HG03097 (cell line): Measurements from ENCODE around the gene HDHD5.

ENCODE experiments used
- ATAC-seq: cut with Tn5 transposase; IDR thresholded peaks from one replicate; pipeline ENCODE4 v1.9.1; 2021; ENCODE audit not compliant: unreplicated experiment, low FRiP score

Gene HDHD5

DNA sequence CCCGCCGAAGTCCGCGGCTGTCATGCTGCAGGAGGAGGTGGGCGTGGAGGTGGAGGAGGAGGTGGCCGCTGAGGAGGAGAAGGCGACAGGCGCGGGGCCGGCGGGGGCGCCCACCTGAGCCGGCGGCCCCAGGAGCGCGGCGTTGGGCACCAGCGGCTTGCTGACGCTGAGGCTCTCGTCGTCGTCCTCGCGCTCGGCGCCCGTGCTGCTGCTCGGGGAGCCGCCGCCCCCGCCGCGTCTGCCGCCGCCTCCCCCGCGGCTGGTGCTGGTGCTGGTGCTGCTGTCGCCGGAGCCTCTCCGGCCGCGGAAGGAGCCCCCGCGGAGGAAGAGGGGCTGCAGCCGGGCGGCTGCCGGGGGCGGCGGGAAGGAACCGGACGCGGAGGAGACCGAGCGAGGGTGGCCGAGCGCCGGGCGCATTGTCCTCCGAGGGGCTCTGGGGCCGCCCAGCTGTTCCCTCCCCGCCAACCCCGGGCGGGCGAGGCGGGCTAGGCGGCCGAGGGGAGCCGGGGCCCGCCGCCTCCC lies 38.3 kb downstream of the HDHD5 start:
- ATAC-seq = no peak

DNA sequence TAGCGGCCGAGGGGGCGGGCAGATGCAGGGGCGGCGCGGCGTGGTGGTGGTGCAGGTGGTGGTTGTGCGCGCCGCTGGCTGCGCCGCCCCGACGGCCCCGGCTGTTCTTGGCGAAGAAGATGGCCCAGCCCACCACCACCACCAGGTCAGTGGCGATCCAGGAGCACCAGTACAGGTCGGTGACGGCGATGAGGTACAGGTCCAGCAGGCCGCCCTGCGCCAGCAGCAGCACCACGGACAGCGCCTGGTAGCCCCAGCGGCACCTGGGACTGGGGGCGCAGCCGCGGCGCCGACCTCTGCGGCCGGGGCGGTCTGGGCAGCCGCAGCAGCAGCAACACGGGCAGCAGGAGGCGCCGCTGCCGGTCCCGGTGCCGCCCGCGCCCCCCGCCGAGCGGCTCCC lies 38.8 kb downstream of the HDHD5 start:
- no peak for ATAC-seq

DNA sequence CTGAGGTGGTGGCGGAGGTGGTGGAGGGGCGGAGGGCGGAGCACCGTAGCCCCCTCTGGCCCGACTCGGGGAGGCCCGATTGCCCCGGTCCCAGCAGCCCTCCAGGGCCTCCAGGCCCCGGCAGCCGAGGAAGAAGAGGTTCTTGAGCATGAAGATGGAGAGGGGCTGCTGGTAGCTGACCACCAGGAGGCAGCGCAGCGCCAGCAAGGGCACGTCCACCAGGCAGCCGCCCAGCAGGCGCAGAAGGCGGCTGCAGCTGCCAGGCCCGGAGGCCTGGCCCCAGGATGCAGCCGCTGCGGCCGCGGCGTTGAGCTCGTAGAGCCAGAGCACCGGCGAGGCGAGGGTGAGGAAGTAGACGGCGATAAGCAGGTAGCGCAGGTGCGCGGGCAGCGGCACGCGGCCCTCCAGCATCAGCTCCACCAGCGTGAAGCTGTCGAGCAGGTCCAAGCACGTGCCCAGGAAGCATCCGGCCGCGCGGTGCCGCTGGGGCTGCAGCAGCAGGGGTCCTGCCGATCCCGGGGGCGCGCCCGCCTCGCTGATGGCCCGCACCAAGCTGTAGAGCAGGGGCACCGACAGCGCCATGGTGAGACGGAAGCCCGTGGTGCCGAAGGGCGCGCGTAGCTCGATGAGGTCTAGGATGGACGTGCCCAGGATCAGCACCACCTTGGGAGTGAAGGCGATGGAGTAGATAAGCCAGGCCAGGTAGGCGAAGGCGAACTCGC lies 39.4 kb downstream of the HDHD5 start:
- no peak for ATAC-seq

DNA sequence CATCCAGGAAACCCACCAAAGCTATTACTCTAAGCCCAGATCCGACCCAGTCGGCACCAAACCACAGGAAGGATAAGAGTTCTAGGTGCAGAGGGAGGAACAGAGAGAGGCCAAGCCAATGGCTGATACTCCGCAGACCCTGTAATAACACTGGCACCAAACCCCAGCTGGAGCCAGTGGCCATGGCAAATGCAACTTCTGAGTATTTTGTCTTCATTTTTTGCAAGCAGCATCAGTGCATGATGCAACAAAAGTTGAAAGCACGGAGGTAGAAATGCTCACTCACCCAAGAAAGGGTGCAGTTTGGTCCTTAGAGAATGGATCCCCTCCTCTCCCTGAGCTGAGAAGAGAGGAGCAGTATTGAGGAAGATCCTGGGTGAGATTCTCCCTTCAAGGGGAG lies 40.7 kb downstream of the HDHD5 start:
- ATAC-seq = no peak

DNA sequence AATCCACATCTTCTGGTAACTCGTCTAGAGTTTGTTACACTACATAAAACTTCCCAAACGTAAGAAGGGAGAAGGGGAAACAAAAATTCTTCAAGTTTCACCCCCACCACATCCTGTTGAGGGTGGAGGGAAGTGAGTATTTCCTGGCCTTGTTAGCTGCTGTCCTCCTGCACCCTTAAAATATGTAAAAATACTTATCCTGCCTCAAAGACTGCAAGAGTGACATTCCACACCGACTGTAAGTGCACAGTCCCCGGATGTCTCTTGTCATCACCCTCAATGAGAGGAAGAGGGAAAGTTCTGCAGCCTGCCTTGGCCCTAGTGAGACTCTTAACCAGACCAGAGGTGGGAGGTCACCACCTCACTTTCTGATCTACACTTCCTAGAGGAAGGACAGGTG lies 41.2 kb downstream of the HDHD5 start:
- no peak for ATAC-seq

DNA sequence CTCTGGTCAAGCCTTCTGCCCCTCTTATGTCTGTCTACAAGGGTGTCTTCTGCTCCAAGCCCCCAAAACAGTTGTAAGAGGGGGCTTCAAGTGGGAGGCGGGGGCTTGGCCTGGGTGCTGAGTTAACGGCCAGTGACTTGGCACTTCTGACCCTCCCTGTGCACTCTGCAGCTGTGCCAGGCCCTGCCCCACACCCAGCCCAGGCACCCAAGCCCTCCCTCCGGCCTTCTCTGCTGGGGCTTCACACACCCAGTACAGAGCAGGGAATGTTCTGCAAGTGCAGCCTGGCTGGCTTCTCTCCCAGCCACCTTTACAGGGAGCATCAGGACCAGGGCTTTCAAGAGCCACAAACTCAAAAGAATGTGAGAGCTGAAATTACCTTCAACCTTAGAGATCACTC lies 41.7 kb downstream of the HDHD5 start:
- no peak for ATAC-seq

DNA sequence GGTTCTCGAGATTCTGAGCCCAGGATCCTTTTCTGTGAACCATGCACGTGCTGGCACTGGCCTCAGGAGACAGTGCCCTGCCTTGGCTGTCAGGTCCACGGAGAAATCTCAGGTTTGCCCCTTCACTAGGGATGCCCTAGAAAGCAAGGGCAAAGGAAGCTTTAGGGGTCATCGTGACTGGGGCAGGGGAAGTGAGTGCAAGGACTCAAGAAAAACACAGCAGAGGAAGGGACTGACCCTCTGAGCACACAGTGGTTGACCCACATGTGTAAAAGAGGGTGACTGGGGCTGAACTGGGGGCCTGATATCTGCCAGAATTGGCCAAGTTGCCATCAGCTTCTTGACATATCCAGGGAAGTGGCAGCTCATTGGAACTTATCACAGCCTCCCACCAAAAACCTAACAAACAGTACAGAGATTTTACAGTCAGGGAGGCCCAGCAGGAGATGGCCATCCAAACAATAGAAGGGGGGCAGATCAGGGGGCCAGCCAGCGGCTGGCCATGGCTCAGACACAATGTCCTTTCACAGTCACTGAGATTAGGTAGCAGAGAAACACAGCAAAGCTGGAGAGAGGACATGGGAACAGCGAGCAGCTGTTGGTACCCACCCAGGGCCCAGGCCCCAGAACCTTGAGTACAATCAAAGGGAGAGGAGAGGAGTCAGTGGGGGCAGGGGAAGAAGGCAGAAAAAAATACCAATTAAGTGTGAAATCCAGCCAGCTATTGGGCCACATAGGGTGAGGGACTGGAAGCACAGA lies 42.3 kb downstream of the HDHD5 start:
- ATAC-seq = no peak

DNA sequence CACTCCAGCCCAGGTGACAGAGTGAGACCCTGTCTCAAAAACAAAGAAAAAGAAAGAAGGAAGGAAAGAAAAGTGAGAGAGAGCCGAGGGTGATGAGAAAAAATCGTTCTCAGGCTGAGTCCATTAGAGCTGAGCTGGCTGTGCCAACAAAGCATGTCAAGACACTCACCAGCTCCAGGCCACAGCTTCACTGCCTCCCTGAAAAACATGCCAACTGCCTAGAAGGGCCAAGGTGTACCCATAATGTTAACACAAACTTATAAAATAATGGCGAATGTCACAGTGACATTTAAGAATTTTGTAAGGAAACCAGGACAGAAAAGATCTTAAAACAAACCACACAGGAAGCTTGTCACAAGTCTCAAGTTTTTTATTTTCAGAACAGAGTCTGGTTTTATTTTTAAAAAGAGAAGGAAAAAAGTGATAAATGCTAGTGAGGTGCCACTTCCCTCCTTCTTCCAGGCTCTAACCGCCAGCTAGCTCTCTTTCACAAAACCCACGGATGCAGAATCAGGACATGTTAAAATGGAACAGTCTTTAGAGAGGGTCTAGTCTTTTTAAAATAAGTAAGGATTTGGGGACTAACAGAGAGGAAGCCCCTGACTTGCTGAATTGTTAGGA lies 43.0 kb downstream of the HDHD5 start:
- ATAC-seq = no peak

DNA sequence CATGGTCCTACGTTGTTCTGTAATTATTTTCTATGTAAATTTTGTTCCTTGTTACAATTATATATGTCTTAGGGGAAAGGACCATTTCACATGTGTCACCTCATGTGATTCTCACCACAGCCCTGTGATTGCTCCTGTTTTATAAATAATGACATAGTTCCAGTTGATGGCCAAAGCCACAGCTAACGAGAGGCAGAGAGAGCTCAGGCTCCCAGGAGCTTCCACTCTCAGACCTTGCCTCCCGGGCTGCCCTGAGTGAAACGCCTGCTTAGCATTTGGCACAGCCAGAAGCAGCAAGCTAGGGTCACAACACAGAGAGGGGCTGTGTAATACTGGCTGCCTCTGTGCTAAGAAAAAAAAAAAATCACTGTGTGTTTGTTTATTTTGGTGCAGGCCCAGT lies 43.8 kb downstream of the HDHD5 start:
- ATAC-seq = no peak

DNA sequence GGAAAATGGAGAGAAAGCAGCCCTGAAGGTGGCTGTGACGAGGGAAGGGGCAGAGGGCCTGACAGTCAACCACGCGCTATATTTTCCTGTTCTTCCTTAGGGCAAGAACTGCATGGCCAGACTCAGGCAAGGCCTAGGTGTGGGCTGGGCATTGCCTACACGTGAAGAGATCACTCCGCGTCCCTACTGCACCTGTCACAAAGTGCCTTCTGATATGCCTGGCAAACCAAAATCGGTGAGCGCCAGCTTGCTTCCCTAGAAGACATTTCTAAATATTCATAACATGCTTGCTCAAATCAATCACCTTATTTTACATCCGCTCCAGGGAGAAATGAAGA lies 44.2 kb downstream of the HDHD5 start:
- no peak for ATAC-seq

DNA sequence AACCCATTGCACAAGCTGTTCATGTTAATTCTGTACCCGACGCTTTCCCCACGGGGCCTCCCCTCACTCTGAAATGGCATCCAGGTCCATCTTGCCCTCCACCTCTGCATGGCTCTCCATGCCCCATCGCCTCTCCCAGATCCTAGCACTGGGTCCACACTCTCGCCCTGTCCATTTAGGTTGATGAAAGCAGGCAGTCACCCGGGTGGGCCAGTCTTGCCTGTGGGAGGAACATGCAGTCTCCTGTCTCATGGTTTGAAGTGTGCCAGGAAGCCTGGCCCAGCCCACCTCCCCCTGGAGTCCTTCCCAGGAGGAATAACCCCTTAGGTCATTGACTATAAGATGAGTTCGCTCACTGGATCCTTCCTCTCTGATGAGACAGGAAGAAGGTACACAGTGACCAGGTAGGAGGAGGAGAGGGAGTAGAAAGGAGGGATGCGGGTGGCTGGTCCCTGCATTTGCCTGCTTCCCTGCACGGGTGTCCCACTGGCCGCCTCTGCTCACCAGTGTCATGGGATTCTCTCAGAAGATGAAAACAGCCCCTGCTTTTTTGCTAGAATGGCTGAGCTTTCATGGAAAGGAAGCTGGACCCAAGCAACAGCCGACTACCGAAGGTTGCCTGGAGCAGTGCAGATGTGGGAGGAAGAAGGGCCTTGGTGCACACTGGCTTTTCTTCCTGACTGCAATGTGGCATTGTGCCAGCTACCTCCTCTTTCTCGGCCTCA lies 44.7 kb downstream of the HDHD5 start:
- ATAC-seq = no peak

DNA sequence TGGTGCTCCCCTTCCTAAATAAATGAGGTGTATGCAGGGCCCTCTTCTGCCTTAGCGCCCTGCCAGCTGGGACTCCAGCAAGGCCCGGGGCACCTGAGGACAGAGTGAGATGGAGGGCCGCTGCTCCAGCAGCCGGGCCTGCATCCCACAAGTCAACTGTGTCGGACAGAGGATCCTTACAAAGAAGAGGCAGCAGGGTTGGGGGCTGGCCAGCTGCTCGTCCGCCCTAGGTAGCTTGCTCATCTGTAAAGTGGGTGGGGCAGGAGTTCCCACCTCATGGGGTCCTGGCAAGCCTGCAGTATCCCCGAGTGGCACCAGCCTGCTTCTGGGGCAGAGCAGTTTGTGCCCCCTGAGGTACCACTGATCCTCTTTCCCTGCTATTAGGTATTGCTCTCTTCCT lies 45.5 kb downstream of the HDHD5 start:
- ATAC-seq = no peak

DNA sequence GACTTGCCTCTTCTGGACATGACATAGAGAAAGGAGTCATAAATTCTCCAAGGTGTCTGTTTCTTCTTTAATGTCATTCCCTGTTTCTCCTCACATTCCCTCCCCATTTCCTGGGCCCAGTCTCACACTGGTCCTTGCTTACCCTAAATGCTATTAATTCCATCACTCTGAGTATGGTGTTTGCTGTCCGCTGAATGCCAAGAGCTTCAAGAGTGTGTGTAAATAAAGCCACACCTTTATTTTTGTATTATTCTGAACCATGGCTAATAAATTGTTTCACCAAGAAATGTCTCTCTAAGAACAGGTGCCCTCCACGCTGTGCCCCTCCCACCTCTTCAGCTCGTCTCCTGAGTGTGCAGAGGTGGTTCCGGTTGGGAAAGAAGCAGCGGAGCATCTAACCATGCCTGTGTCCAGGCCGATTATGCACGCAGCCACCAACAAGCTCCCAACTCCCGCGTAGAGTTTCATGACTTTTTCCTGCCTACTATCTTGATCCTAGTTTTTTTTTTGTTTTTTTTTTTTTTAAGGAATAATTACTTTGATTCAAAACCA lies 46.5 kb downstream of the HDHD5 start:
- no peak for ATAC-seq

DNA sequence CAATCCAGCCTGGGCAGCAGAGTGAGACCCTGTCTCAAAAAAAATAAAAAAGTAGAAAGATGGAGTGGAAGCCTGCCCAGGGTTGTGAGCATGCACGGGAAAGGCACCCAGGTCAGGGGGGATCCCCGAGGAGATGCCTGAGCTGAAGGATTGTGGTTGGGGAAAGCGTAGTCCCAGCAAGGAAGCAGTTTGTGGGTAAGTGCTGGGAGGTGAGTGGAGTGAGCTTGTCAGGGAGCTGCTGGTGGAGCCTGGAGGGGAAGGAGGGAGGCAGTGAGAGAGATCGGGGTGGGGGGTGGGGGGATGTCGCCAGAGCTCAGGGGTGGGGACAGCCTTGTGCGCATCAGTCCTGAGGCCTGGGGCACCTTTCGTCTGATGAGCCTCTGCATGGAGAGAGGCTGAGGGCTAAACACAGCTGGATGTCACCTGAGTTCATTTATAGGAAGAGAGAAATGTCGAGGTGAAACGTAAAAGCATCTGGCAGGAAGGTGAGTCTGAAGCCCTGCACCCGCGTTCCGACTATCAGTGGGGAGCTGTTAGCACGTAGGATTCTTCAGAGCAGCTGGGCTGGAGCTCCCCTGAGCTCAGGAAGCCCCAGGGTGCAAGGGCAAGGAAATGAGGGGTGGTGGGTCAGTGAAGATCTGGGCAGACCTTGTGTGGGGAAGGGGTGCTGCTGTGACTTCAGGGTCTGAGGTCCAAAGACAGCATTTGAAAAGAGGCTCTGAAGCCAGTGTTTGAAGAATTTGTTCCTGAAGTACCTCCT lies 48.1 kb downstream of the HDHD5 start:
- no peak for ATAC-seq

DNA sequence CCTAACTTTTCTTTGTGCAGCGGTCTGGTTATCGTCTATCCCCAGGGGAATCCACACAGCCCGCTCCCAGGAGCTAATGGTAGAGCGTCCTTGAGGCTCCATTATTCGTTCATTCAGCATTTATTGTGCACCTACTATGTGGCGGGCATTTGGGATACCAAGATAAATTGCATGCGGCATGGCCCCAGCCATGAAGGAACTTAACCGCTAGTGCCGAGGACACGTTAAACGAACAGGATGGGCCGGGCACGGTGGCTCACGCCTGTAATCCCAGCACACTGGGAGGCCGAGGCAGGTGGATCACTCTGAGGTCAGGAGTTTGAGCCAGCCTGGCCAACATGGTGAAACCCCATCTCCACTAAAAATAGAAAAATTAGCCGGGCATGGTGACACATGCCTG lies 49.1 kb downstream of the HDHD5 start:
- no peak for ATAC-seq

DNA sequence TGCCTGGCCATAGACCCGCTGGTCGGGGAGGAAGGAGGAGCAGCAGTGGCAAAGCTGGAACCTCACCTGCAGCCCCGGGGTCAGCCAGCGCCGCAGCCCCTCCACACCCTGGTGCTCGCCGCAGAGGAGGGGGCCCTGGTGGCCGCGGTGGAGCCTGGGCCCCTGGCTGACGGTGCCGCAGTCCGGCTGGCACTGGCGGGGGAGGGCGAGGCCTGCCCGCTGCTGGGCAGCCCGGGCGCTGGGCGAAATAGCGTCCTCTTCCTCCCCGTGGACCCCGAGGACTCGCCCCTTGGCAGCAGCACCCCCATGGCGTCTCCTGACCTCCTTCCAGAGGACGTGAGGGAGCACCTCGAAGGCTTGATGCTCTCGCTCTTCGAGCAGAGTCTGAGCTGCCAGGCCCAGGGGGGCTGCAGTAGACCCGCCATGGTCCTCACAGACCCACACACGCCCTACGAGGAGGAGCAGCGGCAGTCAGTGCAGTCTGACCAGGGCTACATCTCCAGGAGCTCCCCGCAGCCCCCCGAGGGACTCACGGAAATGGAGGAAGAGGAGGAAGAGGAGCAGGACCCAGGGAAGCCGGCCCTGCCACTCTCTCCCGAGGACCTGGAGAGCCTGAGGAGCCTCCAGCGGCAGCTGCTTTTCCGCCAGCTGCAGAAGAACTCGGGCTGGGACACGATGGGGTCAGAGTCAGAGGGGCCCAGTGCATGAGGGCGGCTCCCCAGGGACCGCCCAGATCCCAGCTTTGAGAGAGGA lies 49.8 kb downstream of the HDHD5 start:
- no peak for ATAC-seq

DNA sequence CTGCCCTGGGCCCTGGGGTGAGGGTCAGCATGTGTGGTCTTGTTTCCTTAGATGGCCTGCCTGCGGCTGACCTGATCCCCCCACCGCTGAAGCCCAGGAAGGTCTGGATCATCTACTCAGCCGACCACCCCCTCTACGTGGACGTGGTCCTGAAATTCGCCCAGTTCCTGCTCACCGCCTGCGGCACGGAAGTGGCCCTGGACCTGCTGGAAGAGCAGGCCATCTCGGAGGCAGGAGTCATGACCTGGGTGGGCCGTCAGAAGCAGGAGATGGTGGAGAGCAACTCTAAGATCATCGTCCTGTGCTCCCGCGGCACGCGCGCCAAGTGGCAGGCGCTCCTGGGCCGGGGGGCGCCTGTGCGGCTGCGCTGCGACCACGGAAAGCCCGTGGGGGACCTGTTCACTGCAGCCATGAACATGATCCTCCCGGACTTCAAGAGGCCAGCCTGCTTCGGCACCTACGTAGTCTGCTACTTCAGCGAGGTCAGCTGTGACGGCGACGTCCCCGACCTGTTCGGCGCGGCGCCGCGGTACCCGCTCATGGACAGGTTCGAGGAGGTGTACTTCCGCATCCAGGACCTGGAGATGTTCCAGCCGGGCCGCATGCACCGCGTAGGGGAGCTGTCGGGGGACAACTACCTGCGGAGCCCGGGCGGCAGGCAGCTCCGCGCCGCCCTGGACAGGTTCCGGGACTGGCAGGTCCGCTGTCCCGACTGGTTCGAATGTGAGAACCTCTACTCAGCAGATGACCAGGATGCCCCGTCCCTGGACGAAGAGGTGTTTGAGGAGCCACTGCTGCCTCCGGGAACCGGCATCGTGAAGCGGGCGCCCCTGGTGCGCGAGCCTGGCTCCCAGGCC lies 50.6 kb downstream of the HDHD5 start:
- no peak for ATAC-seq

DNA sequence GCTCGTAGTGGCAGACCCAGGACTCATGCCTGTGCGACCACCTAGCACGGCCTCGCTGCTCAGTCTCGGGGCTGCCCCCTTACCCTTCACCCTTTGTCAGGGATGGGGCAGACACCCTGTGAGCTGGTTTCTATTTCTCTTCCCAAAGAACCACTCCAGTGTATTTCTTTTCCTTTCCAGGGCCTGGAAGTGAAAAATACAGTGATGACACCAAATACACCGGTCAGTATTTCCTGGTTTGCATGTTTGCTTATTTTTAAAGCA lies 51.6 kb downstream of the HDHD5 start:
- no peak for ATAC-seq
